Adrenal gland (tissue), 12 donors: ENCODE measurements around the gene HELZ. TPM values are rescaled to one million over a fixed set of nuclear protein-coding genes. Genes with fewer than 3 reads are reported as not detected.
A peak's percentile ranks its signal among the peaks of the same experiment; 100 is the strongest.

Experiments used
- DNase-seq, 7 donors: peaks; one replicate each; pipeline ENCODE4 v3.0.0-alpha.2; 2019 to 2020
- H3K27ac ChIP-seq, 5 donors: fragments of 200-600 bp; sonication (generic) in 4 of 5; 1 replicate in 3 of 5; 2 replicates in 2 of 5; pipeline versions ENCODE4 v1.5.1 to v1.8.0; 2016 to 2020; ENCODE audit warnings: mild to moderate bottlenecking in 1 of 5
- H3K27me3 ChIP-seq: fragments of 200-600 bp; 2 replicates; pipeline ENCODE4 v1.8.0; 2021
- H3K36me3 ChIP-seq, 2 donors: fragments of 200-600 bp; replicated peaks in 1 of 2; 1 replicate in 1 of 2; 2 replicates in 1 of 2; pipeline versions ENCODE4 v1.5.1 to v1.8.0; 2018 to 2022
- H3K4me1 ChIP-seq, 2 donors: fragments of 200-600 bp; replicated peaks in 1 of 2; 1 replicate in 1 of 2; 2 replicates in 1 of 2; pipeline versions ENCODE4 v1.5.1 to v1.8.0; 2018 to 2021
- H3K4me3 ChIP-seq, 4 donors: fragments of 200-600 bp; sonication (generic) in 3 of 4; one replicate each; pipeline ENCODE4 v1.5.1; 2016 to 2018
- H3K9me3 ChIP-seq, 3 donors: fragments of 200-600 bp; sonication (generic) in 1 of 3; replicated peaks in 1 of 3; 1 replicate in 2 of 3; 2 replicates in 1 of 3; pipeline versions ENCODE4 v1.5.1 to v1.8.0; 2016 to 2021
- POLR2A ChIP-seq, 2 donors: fragments of 450-650 bp; IDR thresholded peaks; one replicate each; pipeline ENCODE4 v1.6.1; 2017; ENCODE audit warnings: antibody characterized with exemption in 2 of 2, mild to moderate bottlenecking in 2 of 2, moderate library complexity in 1 of 2
- WGBS, 4 donors: extraction: QIAGEN DNeasy Blood & Tissue Kit in 2 of 4; methylation state at CpG; one replicate each; pipeline versions ENCODE4 v1.1.5 to v1.1.7; 2013 to 2017; 5-methylcytosine and 5-hydroxymethylcytosine counted together
- intact Hi-C, 2 donors: fragments of 100-400 bp; cut with DNase I; formaldehyde crosslinking; loops; one replicate each; pipeline versions ENCODE4 v1.14.1 to v1.15.0; 2022 to 2023
- polyA plus RNA-seq, 3 donors: library from polyadenylated mRNA; stranded (reverse); fragments of 200-250 nt in 2 of 3; fragments of 350-450 nt in 1 of 3; fragmentation: Illumina TruSeq in 1 of 3; extraction: RNeasy Lipid Tissue Mini Kit (QIAGEN cat#74804) in 1 of 3; gene quantifications; one replicate each; pipeline ENCODE4 v1.2.3, GENCODE V29; 2013 to 2014
- total RNA-seq, 9 donors: library from RNA; depleted of rRNA in 4 of 9; stranded (reverse); fragments of >200 nt in 4 of 9; fragments of 120-200 nt in 1 of 9; fragmentation: NEBNext Ultra II Directional in 1 of 9; extraction: Animal tissue kit (Norgen Biotek cat#: 25700) in 1 of 9; gene quantifications; one replicate each; pipeline versions ENCODE4 v1.1.0 to v1.2.4, GENCODE V29; 2013 to 2023
- TF ChIP-seq, protein P1 (sequence below), 6 experiments: fragments of 450-650 bp in 4 of 6; fragments of 200-600 bp in 2 of 6; sonication (generic) in 1 of 6; IDR thresholded peaks; 1 replicate in 5 of 6; 2 replicates in 1 of 6; pipeline versions ENCODE4 v1.5.1 to v1.8.0; 2016 to 2021; ENCODE audit warnings: antibody characterized with exemption in 6 of 6, mild to moderate bottlenecking in 2 of 6, moderate library complexity in 1 of 6
- donor health status: healthy with polysubstance abuse.
- donor health status: Bipolar disorder and iron deficiency.
- donor health status: DM: yes; HTN: yes; CAD: no.
- donor health status: DM: no; HTN: no; CAD: no.
- donor health status: DM: no; HTN: no; CAD: no.
- donor health status: DM: yes; HTN: yes; CAD: no.

HELZ gene
- total and polyA plus RNA-seq, 12 donors = 3.1 to 88.0 (median 47.9) TPM

DNA sequence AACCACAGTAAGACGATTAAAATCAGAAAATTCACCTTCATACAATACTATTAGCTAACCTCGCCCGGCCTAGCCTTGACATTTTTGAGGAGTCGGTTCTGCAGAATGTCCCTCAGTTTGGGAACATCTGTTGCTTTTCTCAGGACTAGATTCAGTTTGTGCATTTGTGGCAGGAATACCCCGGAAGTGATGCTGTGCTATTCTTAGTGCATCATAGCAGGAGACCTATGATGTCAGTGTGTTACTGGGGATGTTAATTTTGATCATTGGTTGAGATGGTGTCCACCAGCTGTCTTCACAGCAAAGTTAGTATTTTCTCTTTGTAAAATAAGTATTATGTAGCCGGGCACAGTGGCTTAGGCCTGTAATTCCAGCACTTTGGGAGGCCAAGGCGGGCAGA, 21.5 kb upstream of the HELZ start:
- TF ChIP-seq, protein P1, sequence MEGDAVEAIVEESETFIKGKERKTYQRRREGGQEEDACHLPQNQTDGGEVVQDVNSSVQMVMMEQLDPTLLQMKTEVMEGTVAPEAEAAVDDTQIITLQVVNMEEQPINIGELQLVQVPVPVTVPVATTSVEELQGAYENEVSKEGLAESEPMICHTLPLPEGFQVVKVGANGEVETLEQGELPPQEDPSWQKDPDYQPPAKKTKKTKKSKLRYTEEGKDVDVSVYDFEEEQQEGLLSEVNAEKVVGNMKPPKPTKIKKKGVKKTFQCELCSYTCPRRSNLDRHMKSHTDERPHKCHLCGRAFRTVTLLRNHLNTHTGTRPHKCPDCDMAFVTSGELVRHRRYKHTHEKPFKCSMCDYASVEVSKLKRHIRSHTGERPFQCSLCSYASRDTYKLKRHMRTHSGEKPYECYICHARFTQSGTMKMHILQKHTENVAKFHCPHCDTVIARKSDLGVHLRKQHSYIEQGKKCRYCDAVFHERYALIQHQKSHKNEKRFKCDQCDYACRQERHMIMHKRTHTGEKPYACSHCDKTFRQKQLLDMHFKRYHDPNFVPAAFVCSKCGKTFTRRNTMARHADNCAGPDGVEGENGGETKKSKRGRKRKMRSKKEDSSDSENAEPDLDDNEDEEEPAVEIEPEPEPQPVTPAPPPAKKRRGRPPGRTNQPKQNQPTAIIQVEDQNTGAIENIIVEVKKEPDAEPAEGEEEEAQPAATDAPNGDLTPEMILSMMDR (IDR thresholded peaks at IDR 0.05) = no peak
- no peak for TF ChIP-seq POLR2A (IDR thresholded peaks at IDR 0.05)
- no peak for DNase-seq

DNA sequence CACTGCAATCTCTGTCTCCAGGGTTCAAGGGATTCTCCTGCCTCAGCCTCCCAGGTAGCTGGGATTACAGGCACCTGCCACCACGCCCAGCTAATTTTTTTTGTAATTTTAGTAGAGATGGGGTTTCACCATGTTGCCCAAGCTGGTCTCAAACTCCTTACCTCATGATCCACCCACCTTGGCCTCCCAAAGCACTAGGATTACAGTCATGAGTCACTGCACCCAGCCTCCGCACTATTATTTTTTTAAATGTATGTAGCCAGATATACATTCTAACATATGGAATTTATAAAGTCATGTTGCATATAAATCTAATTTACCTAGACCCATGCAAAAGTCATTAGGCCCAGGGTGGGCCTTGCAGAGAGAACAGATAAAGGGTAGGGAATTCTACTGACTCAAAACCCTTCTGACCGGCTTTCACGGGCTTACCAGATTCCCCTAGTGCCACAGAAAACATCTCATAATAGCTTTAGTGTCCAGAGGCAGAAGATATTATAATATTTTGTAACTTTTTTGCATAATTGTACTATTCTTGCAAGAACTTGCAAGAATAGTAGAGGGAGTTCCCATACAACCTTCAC, 20.5 kb upstream of the HELZ start:
- WGBS, 4 donors = 89 to 99% (median 96%) methylated on average over 4 of the region's 4 CpGs
- DNase-seq = no peak
- H3K27ac ChIP-seq = no peak overlapping the region
- no peaks in the 10 kb centered on the region for H3K27me3 ChIP-seq
- no peaks in the 10 kb centered on the region for H3K9me3 ChIP-seq
- H3K4me3 ChIP-seq = no peak overlapping the region
- no peaks in the 10 kb centered on the region for H3K36me3 ChIP-seq
- intact Hi-C loops = no loop called here
- H3K4me1 ChIP-seq = peaks cover 0 to 4% of the 10 kb centered on the region in 2 donors
- TF ChIP-seq, protein P1 (IDR thresholded peaks at IDR 0.05) = no peak
- no peak for TF ChIP-seq POLR2A (IDR thresholded peaks at IDR 0.05)

More for the DNA sequence above, 21.5 kb upstream of the HELZ start:
- H3K27me3 ChIP-seq = no peaks in the 10 kb centered on the region
- H3K4me3 ChIP-seq = no peak overlapping the region
- no peaks in the 10 kb centered on the region for H3K4me1 ChIP-seq
- H3K9me3 ChIP-seq = no peaks in the 10 kb centered on the region
- 56 to 68% (median 61%) methylated on average over 7 of the region's 7 CpGs for WGBS, 4 donors
- intact Hi-C loops = no loop called here
- H3K27ac ChIP-seq = no peak overlapping the region
- H3K36me3 ChIP-seq = no peaks in the 10 kb centered on the region

DNA sequence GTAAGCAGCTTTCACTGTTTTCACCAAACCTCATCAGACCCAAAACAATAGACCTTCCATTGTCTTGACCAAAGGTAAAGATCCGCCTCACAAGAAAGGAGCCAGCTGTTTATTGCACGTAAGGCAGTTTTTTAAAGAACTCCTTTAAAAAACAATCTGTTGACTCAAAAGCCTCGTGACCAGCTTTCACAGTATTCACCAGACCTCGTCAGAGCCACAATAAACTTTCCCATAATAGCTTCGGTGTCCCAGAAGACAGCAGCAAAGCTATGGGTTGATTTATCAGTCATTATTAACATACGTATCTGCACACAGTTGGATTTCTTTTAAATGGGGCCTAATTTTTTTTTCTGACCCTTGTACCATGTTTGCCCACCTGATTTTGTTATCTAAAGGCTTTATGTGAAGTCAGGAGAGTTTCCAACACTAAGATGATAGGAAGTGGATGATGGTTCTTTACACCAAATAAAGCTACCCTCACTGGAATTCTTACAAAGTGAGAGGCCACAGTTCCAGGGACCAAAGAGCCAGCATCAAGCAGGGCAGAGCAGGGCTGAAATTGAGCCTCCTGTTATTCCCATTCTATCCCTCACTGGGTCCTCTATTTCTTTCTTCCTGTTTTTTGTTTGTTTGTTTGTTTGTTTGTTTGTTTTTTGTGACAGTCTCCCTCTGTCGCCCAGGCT, 17.6 kb upstream of the HELZ start:
- TF ChIP-seq, protein P1 (IDR thresholded peaks at IDR 0.05) = no peak
- no peak for TF ChIP-seq POLR2A (IDR thresholded peaks at IDR 0.05)
- intact Hi-C loops = no loop called here

DNA sequence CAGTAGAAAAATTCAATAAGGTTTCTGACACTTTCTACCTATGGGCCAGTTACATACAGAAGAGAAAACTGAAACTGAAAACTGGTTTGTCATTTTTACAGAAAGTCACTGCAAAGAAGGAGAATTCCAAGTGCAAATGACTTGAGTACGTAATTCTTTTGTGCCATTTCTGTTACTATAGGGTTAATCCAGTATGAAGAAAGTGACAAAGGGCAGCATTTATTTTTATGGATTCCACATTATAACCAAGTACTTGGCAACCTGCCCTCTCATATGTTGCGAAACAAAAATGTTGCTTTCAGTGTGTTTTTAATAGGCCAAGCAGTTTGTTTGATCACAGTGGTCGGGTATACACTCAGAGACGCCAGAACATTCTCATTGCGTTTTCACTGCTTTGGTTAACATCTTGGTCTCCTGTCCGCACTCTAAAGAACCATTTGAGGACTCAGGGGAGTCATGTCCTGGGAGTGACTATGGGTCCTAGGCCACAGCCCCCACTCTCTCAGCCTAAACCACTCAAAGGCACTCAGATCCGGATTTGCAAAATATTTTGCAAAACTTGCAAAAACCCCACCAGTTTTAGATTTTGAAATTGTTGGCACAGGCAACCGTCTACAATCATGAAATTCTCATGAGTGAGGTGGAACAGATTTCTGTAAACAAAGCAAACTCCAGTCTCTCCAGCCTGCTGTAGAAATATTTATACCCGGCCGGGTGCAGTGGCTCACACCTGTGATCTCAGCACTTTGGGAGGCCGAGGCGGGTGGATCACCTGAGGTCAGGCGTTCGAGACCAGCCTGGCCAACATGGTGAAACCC, 15.4 kb upstream of the HELZ start:
- Histone ChIP-seq H3K9me3 (no peaks in the 10 kb centered on the region), H3K4me1 (peaks cover 0 to 19% of the 10 kb centered on the region in 2 donors), H3K36me3 (no peaks in the 10 kb centered on the region), H3K27me3 (no peaks in the 10 kb centered on the region), H3K27ac (peak overlapping the region in 3 of 5 donors; percentile 37 to 77 (median 72)), H3K4me3 (no peak overlapping the region)
- peak in 5 of 7 donors; percentile 39 to 70 (median 63) for DNase-seq
- TF ChIP-seq, protein P1 (IDR thresholded peaks at IDR 0.05) = no peak
- TF ChIP-seq POLR2A (IDR thresholded peaks at IDR 0.05) = no peak
- WGBS, 4 donors = 44 to 57% (median 50%) methylated on average over 14 of the region's 14 CpGs
- intact Hi-C loops = no loop called here

More for the DNA sequence above, 17.6 kb upstream of the HELZ start:
- WGBS, 4 donors = 77 to 82% (median 80%) methylated on average over 7 of the region's 7 CpGs
- Histone ChIP-seq H3K9me3 (no peaks in the 10 kb centered on the region), H3K27ac (peak overlapping the region in 1 of 5 donors; percentile 47), H3K4me3 (no peak overlapping the region), H3K27me3 (no peaks in the 10 kb centered on the region), H3K36me3 (no peaks in the 10 kb centered on the region), H3K4me1 (peaks cover 0 to 19% of the 10 kb centered on the region in 2 donors)
- DNase-seq = peak in 1 of 7 donors; percentile 17
